PC-3 (cell line): ENCODE measurements around the gene SCN4B.
"Not testable (repeated sequence)": the region's sequence is repeated elsewhere in the genome, so short reads cannot be mapped to it uniquely, and the experiment has no call there.

Source experiments
- CTCF ChIP-seq: fragments of 300-600 bp; sonication (generic); conservative IDR thresholded peaks from 2 replicates; pipeline ENCODE4 v1.5.1; 2017; ENCODE audit warnings: antibody characterized with exemption, low read depth, mild to moderate bottlenecking, low read length
- EZH2 ChIP-seq: fragments of 300-600 bp; sonication (generic); IDR thresholded peaks from one replicate; pipeline ENCODE4 v1.6.1; 2017; ENCODE audit warnings: antibody characterized with exemption, mild to moderate bottlenecking, low read length; ENCODE audit not compliant: unreplicated experiment

- not testable (repeated sequence) for TF ChIP-seq CTCF, EZH2
Measured at GRCh38 chr11:118190942-118191506, 38.4 kb upstream of the SCN4B start.
